Keratinocyte (primary cell): ENCODE measurements around the gene SLC1A2. TPM values are rescaled to one million over a fixed set of nuclear protein-coding genes. Genes with fewer than 3 reads are reported as not detected.

Source experiments
- DNase-seq: peaks from one replicate; pipeline ENCODE4 v3.0.0-alpha.2; 2011; ENCODE audit warnings: low read depth, missing footprints, low spot score
- FAIRE-seq: peaks from 2 replicates; lab custom pipeline; 2011; peaks lifted over from hg19 to GRCh38; lab: Jason Lieb, UNC
- H2AFZ ChIP-seq: 2 replicates; pipeline ENCODE4 v1.6.0; 2012; ENCODE audit warnings: low read length, control low read depth, inconsistent platforms; ENCODE audit not compliant: control insufficient read depth
- H3K27ac ChIP-seq: 2 replicates; pipeline ENCODE4 v1.5.1; 2011; ENCODE audit warnings: low read length; ENCODE audit not compliant: control insufficient read depth, insufficient read depth
- H3K27me3 ChIP-seq: 3 replicates; pipeline ENCODE4 v1.6.0; 2011; ENCODE audit warnings: low read length; ENCODE audit not compliant: control insufficient read depth, insufficient read depth; ENCODE audit errors: extremely low read depth
- H3K36me3 ChIP-seq, 2 experiments: 2 replicates in 1 of 2; 3 replicates in 1 of 2; pipeline ENCODE4 v1.5.1; 2011; ENCODE audit warnings: low read length in 2 of 2, mild to moderate bottlenecking in 1 of 2; ENCODE audit not compliant: control insufficient read depth in 2 of 2, insufficient read depth in 2 of 2; ENCODE audit errors: extremely low read depth in 1 of 2
- H3K4me1 ChIP-seq: 3 replicates; pipeline ENCODE4 v1.5.1; 2011; ENCODE audit warnings: low read length; ENCODE audit not compliant: control insufficient read depth, insufficient read depth; ENCODE audit errors: extremely low read depth
- H3K4me2 ChIP-seq: 3 replicates; pipeline ENCODE4 v1.6.0; 2011; ENCODE audit warnings: low read depth, low read length; ENCODE audit not compliant: control insufficient read depth, insufficient read depth; ENCODE audit errors: extremely low read depth
- H3K4me3 ChIP-seq, 3 experiments: fragments of 200-600 bp in 1 of 3; sonication (generic) in 1 of 3; 2 replicates in 2 of 3; 3 replicates in 1 of 3; pipeline ENCODE4 v1.5.1; 2011 to 2016; ENCODE audit warnings: low read length in 3 of 3, mild to moderate bottlenecking in 3 of 3, control low read depth in 2 of 3, inconsistent platforms in 1 of 3, low read depth in 1 of 3, mixed read lengths in 1 of 3, mixed run types in 1 of 3, moderate library complexity in 1 of 3; ENCODE audit not compliant: control insufficient read depth in 2 of 3, insufficient read depth in 2 of 3; ENCODE audit errors: extremely low read depth in 1 of 3
- H3K79me2 ChIP-seq: 2 replicates; pipeline ENCODE4 v1.6.0; 2012; ENCODE audit warnings: low read length; ENCODE audit not compliant: control insufficient read depth, insufficient read depth
- H3K9ac ChIP-seq: 3 replicates; pipeline ENCODE4 v1.6.0; 2011; ENCODE audit warnings: low read length; ENCODE audit not compliant: control insufficient read depth, insufficient read depth; ENCODE audit errors: extremely low read depth
- H3K9me1 ChIP-seq: 3 replicates; pipeline ENCODE4 v1.6.0; 2011; ENCODE audit warnings: low read length; ENCODE audit not compliant: control insufficient read depth, insufficient read depth; ENCODE audit errors: extremely low read depth
- H3K9me3 ChIP-seq: 2 replicates; pipeline ENCODE4 v1.5.1; 2012; ENCODE audit warnings: low read depth, low read length; ENCODE audit not compliant: control insufficient read depth
- H4K20me1 ChIP-seq: 3 replicates; pipeline ENCODE4 v1.6.0; 2011; ENCODE audit warnings: low read length; ENCODE audit not compliant: control insufficient read depth, insufficient read depth; ENCODE audit errors: extremely low read depth
- CTCF ChIP-seq, 3 experiments: IDR thresholded peaks in 1 of 3; conservative IDR thresholded peaks in 1 of 3; optimal IDR thresholded peaks in 1 of 3; 2 replicates in 2 of 3; 3 replicates in 1 of 3; pipeline versions ENCODE3 to v1.5.1; 2011; ENCODE audit warnings: low read length in 3 of 3, mild to moderate bottlenecking in 3 of 3, moderate library complexity in 2 of 3, control low read depth in 1 of 3, inconsistent platforms in 1 of 3; ENCODE audit not compliant: insufficient read depth in 2 of 3; ENCODE audit errors: extremely low read depth in 1 of 3
- EZH2 ChIP-seq: IDR thresholded peaks from one replicate; pipeline ENCODE4 v1.6.1; 2012; ENCODE audit warnings: inconsistent platforms, mild to moderate bottlenecking, low read length, moderate library complexity
- dilution Hi-C: fragments of 300-500 bp; cut with MboI; formaldehyde crosslinking; loops from one replicate; pipeline ENCODE4 v1.7.0; 2020; ENCODE audit warnings: low sequenced_read_pairs; ENCODE audit not compliant: extremely low pct_ligation_motif_present
- polyA plus RNA-seq, 5 experiments: library from polyadenylated mRNA; depleted of rRNA in 3 of 5; stranded (reverse) in 3 of 5; stranded (forward) in 1 of 5; unstranded in 1 of 5; fragments of >200 nt; gene quantifications; 1 replicate in 1 of 5; 2 replicates in 3 of 5; 3 replicates in 1 of 5; pipeline versions ENCODE4 v1.2.1 to v1.2.3, GENCODE V29; 2011 to 2012; ENCODE audit warnings: missing spikeins in 2 of 5, low read depth in 1 of 5, low replicate concordance in 1 of 5

SLC1A2 gene
- polyA plus RNA-seq, 1 donor (not counting 4 experiments of a cell fraction or from before 2014, with no cell fraction given) = under 0.01 TPM

GRCh38 chr11:35334385-35335090 lies 84.8 kb downstream of the SLC1A2 start:
- H3K4me3 ChIP-seq = no peak overlapping the region
- dilution Hi-C loops = no loop called here
- no peaks in the 10 kb centered on the region for H3K79me2 ChIP-seq
- H3K9ac ChIP-seq = no peak overlapping the region
- no peak overlapping the region for H3K27ac ChIP-seq
- no peak overlapping the region for H2AFZ ChIP-seq
- DNase-seq (no peak), FAIRE-seq (no peak)
- H3K9me1 ChIP-seq = no peaks in the 10 kb centered on the region
- peaks cover 23% of the 10 kb centered on the region for H3K4me1 ChIP-seq
- no peaks in the 10 kb centered on the region for H3K9me3 ChIP-seq
- no peaks in the 10 kb centered on the region for H3K36me3 ChIP-seq
- H4K20me1 ChIP-seq = no peaks in the 10 kb centered on the region
- no peak for TF ChIP-seq EZH2
- H3K4me2 ChIP-seq = no peak overlapping the region
- H3K27me3 ChIP-seq = no peaks in the 10 kb centered on the region

GRCh38 chr11:35332524-35332923 lies 86.8 kb downstream of the SLC1A2 start:
- DNase-seq (no peak), FAIRE-seq (no peak)
- Histone ChIP-seq H3K27me3 (no peaks in the 10 kb centered on the region), H3K4me2 (no peak overlapping the region), H2AFZ (no peak overlapping the region), H3K9me3 (no peaks in the 10 kb centered on the region), H3K9me1 (no peaks in the 10 kb centered on the region), H3K4me1 (peaks cover 10% of the 10 kb centered on the region), H4K20me1 (no peaks in the 10 kb centered on the region), H3K36me3 (no peaks in the 10 kb centered on the region), H3K9ac (no peak overlapping the region), H3K4me3 (no peak overlapping the region), H3K27ac (no peak overlapping the region), H3K79me2 (no peaks in the 10 kb centered on the region)
- TF ChIP-seq CTCF (optimal IDR thresholded peaks at IDR 0.05 in 1 of 3, IDR thresholded peaks at IDR 0.05 in 1 of 3, conservative IDR thresholded peaks at IDR 0.05 in 1 of 3; ENCODE audit: extremely low read depth in 1 of 3, insufficient read depth in 2 of 3, low read length in 3 of 3) (no peak), EZH2 (no peak)
- dilution Hi-C loops = no loop called here

GRCh38 chr11:35330931-35331330 lies 88.4 kb downstream of the SLC1A2 start:
- no peaks in the 10 kb centered on the region for H3K79me2 ChIP-seq
- no peaks in the 10 kb centered on the region for H3K36me3 ChIP-seq
- H3K27me3 ChIP-seq = no peaks in the 10 kb centered on the region
- no peak for FAIRE-seq
- H3K27ac ChIP-seq = no peak overlapping the region
- no peaks in the 10 kb centered on the region for H3K9me3 ChIP-seq
- H3K4me2 ChIP-seq = no peak overlapping the region
- no peaks in the 10 kb centered on the region for H3K9me1 ChIP-seq
- H3K4me1 ChIP-seq = peaks cover 3% of the 10 kb centered on the region
- DNase-seq = no peak
- dilution Hi-C loops = no loop called here
- no peak overlapping the region for H3K9ac ChIP-seq
- no peaks in the 10 kb centered on the region for H4K20me1 ChIP-seq
- H2AFZ ChIP-seq = no peak overlapping the region
- TF ChIP-seq EZH2 (no peak), CTCF (optimal IDR thresholded peaks at IDR 0.05 in 1 of 3, IDR thresholded peaks at IDR 0.05 in 1 of 3, conservative IDR thresholded peaks at IDR 0.05 in 1 of 3; ENCODE audit: extremely low read depth in 1 of 3, insufficient read depth in 2 of 3, low read length in 3 of 3) (no peak)
- no peak overlapping the region for H3K4me3 ChIP-seq
